ENCODE results near the gene TMEM98. TPM values are rescaled to one million over a fixed set of nuclear protein-coding genes. Genes with fewer than 3 reads are reported as not detected.
A peak's percentile ranks its signal among the peaks of the same experiment; 100 is the strongest.

The TMEM98 gene
- total RNA-seq, 4 donors from 2014 or later = 60.0 to 71.4 (median 68.2) TPM

DNA sequence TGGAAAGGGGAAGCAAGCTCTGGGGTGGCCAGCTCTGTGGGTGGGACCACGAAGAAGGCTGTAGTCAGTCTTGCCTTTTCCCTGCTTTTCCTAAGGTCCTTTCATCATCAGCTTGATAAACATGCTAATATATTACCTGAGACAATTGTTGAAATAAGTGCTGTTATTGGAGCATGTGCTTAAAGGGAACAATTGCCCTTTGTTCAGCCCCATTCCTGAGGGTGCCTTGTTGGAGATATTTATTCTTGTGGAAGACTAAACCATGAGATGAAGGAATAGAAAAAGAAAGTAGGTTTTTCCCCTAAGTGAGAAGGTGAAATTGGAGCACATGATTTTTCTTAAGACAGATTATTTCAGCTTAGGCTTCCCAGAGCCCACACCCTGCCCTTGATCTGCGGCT, 7.8 kb downstream of the TMEM98 start:
- peaks cover 0 to 83% of the 10 kb centered on the region in 2 donors for H3K36me3 ChIP-seq
- no peak overlapping the region for H3K4me3 ChIP-seq
- no peaks in the 10 kb centered on the region for H3K9me3 ChIP-seq
- WGBS, 2 donors (ENCODE audit: low coverage in 1 of 2) = 85 to 100% methylated on average over 1 to 2 of the region's 2 CpGs
- H3K27me3 ChIP-seq = no peaks in the 10 kb centered on the region
- H3K4me1 ChIP-seq = peaks cover 0 to 14% (median 4%) of the 10 kb centered on the region in 3 donors
- no peak overlapping the region for H3K27ac ChIP-seq
- ATAC-seq = no peak
- TF ChIP-seq POLR2AphosphoS5 (IDR thresholded peaks at IDR 0.05) (no peak), EP300 (IDR thresholded peaks at IDR 0.05) (no peak), POLR2A (IDR thresholded peaks at IDR 0.05) (no peak)
- TF ChIP-seq, protein P1, sequence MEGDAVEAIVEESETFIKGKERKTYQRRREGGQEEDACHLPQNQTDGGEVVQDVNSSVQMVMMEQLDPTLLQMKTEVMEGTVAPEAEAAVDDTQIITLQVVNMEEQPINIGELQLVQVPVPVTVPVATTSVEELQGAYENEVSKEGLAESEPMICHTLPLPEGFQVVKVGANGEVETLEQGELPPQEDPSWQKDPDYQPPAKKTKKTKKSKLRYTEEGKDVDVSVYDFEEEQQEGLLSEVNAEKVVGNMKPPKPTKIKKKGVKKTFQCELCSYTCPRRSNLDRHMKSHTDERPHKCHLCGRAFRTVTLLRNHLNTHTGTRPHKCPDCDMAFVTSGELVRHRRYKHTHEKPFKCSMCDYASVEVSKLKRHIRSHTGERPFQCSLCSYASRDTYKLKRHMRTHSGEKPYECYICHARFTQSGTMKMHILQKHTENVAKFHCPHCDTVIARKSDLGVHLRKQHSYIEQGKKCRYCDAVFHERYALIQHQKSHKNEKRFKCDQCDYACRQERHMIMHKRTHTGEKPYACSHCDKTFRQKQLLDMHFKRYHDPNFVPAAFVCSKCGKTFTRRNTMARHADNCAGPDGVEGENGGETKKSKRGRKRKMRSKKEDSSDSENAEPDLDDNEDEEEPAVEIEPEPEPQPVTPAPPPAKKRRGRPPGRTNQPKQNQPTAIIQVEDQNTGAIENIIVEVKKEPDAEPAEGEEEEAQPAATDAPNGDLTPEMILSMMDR (IDR thresholded peaks at IDR 0.05) = no peak

GRCh38 chr17:32936186-32936893, 8.4 kb downstream of the TMEM98 start:
- WGBS, 2 donors (ENCODE audit: low coverage in 1 of 2) = 86% methylated on average over 1 of the region's 15 CpGs; no CpG with 5 or more reads in 1 of the 2 donors
- Histone ChIP-seq H3K4me3 (no peak overlapping the region), H3K27me3 (no peaks in the 10 kb centered on the region)

DNA sequence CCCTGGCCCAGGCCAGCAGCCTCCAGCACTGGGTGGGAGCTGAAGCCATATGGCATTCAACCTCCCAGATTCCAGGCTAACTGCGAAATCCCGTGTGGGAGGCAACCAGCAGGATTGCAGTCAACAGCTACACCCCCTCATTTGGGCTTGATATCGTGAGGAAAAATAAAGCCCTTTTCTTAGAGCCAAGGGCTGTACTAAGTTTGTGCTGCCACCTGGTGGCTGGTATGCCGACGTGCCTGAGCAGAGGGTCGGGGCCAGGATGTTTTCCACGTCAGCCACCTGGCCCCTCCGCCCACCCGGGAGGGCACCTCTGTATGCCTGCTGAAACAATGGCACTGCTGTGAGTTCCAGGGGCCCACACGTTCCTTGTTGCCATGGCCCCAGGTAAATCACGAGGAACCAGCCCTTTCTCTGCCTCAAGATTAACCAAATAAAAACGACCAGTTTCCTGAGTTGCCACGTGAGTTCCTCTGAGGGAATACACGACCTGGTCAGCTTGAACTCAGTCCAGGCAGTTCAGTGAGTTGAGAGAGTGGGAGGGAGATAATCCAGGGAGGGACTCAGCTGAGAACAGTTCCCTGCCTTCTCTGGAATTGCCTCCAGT, 9.0 kb downstream of the TMEM98 start:
- WGBS, 2 donors (ENCODE audit: low coverage in 1 of 2) = 0% methylated on average over 1 of the region's 14 CpGs; no CpG with 5 or more reads in 1 of the 2 donors
- no peak overlapping the region for H3K4me3 ChIP-seq
- H3K36me3 ChIP-seq = peaks cover 0 to 89% of the 10 kb centered on the region in 2 donors

More at GRCh38 chr17:32936186-32936893, 8.4 kb downstream of the TMEM98 start:
- peak overlapping the region in 2 of 4 donors; percentile 46 to 59 for H3K27ac ChIP-seq
- no peaks in the 10 kb centered on the region for H3K9me3 ChIP-seq
- H3K4me1 ChIP-seq = peaks cover 0 to 14% (median 4%) of the 10 kb centered on the region in 3 donors
- no peak for TF ChIP-seq POLR2AphosphoS5 (IDR thresholded peaks at IDR 0.05)
- TF ChIP-seq, protein P1 (IDR thresholded peaks at IDR 0.05) = no peak
- TF ChIP-seq EP300 (IDR thresholded peaks at IDR 0.05) = no peak
- no peak for TF ChIP-seq POLR2A (IDR thresholded peaks at IDR 0.05)
- H3K36me3 ChIP-seq = peaks cover 0 to 88% of the 10 kb centered on the region in 2 donors
- ATAC-seq = no peak

GRCh38 chr17:32940706-32941390, 12.9 kb downstream of the TMEM98 start:
- Histone ChIP-seq H3K27me3 (no peaks in the 10 kb centered on the region), H3K9me3 (no peaks in the 10 kb centered on the region), H3K4me3 (no peak overlapping the region), H3K36me3 (peaks cover 0 to 56% of the 10 kb centered on the region in 2 donors), H3K4me1 (peaks cover 0 to 28% (median 4%) of the 10 kb centered on the region in 3 donors), H3K27ac (no peak overlapping the region)
- TF ChIP-seq POLR2AphosphoS5 (IDR thresholded peaks at IDR 0.05) (no peak), EP300 (IDR thresholded peaks at IDR 0.05) (no peak), POLR2A (IDR thresholded peaks at IDR 0.05) (no peak)
- TF ChIP-seq, protein P1 (IDR thresholded peaks at IDR 0.05) = no peak
- WGBS, 2 donors (ENCODE audit: low coverage in 1 of 2) = 78 to 98% methylated on average over 5 to 7 of the region's 10 CpGs
- no peak for ATAC-seq

More for the DNA sequence above, 9.0 kb downstream of the TMEM98 start:
- Histone ChIP-seq H3K27ac (peak overlapping the region in 3 of 4 donors; percentile 7 to 59 (median 46)), H3K4me1 (peaks cover 0 to 14% (median 4%) of the 10 kb centered on the region in 3 donors), H3K9me3 (no peaks in the 10 kb centered on the region), H3K27me3 (no peaks in the 10 kb centered on the region)
- TF ChIP-seq POLR2A (IDR thresholded peaks at IDR 0.05) (no peak), POLR2AphosphoS5 (IDR thresholded peaks at IDR 0.05) (no peak), EP300 (IDR thresholded peaks at IDR 0.05) (no peak)
- TF ChIP-seq, protein P1 (IDR thresholded peaks at IDR 0.05) = peak; percentile 66 to 83 (median 76)
- peak; percentile 85 for ATAC-seq
